ENCODE results near the gene DCUN1D3.
A peak's percentile ranks its signal among the peaks of the same experiment; 100 is the strongest.
"Not testable (repeated sequence)": the region's sequence is repeated elsewhere in the genome, so short reads cannot be mapped to it uniquely, and the experiment has no call there.

Gene DCUN1D3

GRCh38 chr16:20860995-20861394, 39.2 kb downstream of the DCUN1D3 start:
- DNase-seq = not testable (repeated sequence)

GRCh38 chr16:20860361-20860760, 39.8 kb downstream of the DCUN1D3 start:
- no peak for DNase-seq

- DNase-seq = no peak
Observed at GRCh38 chr16:20859699-20860098, 40.5 kb downstream of the DCUN1D3 start.

GRCh38 chr16:20859229-20859628, 40.9 kb downstream of the DCUN1D3 start:
- no peak for DNase-seq

GRCh38 chr16:20857281-20857680, 42.9 kb downstream of the DCUN1D3 start:
- DNase-seq = no peak

GRCh38 chr16:20854963-20855362, 45.2 kb downstream of the DCUN1D3 start:
- DNase-seq = no peak

GRCh38 chr16:20853981-20854620, 46.1 kb downstream of the DCUN1D3 start:
- DNase-seq = no peak

GRCh38 chr16:20853143-20853542, 47.0 kb downstream of the DCUN1D3 start:
- no peak for DNase-seq

GRCh38 chr16:20851601-20852000, 48.6 kb downstream of the DCUN1D3 start:
- DNase-seq = no peak

GRCh38 chr16:20850981-20851380, 49.2 kb downstream of the DCUN1D3 start:
- DNase-seq = no peak

- peak; percentile 69 for DNase-seq
Observed at GRCh38 chr16:20849589-20850390, 50.4 kb downstream of the DCUN1D3 start.

GRCh38 chr16:20847550-20847949, 52.6 kb downstream of the DCUN1D3 start:
- DNase-seq = no peak

- DNase-seq = no peak
Observed at GRCh38 chr16:20846551-20846950, 53.6 kb downstream of the DCUN1D3 start.

- DNase-seq = no peak
Observed at GRCh38 chr16:20846030-20846429, 54.1 kb downstream of the DCUN1D3 start.

GRCh38 chr16:20844588-20844987, 55.6 kb downstream of the DCUN1D3 start:
- DNase-seq = peak; percentile 27

GRCh38 chr16:20844054-20844453, 56.1 kb downstream of the DCUN1D3 start:
- no peak for DNase-seq

- DNase-seq = no peak
Observed at GRCh38 chr16:20839504-20839903, 60.7 kb downstream of the DCUN1D3 start.

GRCh38 chr16:20838240-20838639, 61.9 kb downstream of the DCUN1D3 start:
- DNase-seq = no peak

GRCh38 chr16:20833086-20833485, 67.1 kb downstream of the DCUN1D3 start:
- DNase-seq = no peak

GRCh38 chr16:20830372-20830771, 69.8 kb downstream of the DCUN1D3 start:
- no peak for DNase-seq

- no peak for DNase-seq
Observed at GRCh38 chr16:20829536-20829935, 70.6 kb downstream of the DCUN1D3 start.

- no peak for DNase-seq
Observed at GRCh38 chr16:20826039-20826566, 74.1 kb downstream of the DCUN1D3 start.

GRCh38 chr16:20822521-20823325, 77.4 kb downstream of the DCUN1D3 start:
- no peak for DNase-seq

Measured in stimulated activated CD4-positive, alpha-beta T cell treated with anti-CD3 and anti-CD28 coated beads, Interleukin-15, amount 100 ng/mL, for 24 hours (primary cell).